ENCODE results near the gene CACNA1G.

The CACNA1G gene

GRCh38 chr17:50533720-50534148 is 26.8 kb upstream of the CACNA1G start:
- Histone ChIP-seq H3K9ac (ENCODE audit: low read length) (no peak overlapping the region), H3K4me3 (ENCODE audit: insufficient read depth in 1 of 2, low read depth in 1 of 2, low read length in 2 of 2) (peak overlapping the region in 1 of 2 experiments; percentile 66), H3K27me3 (ENCODE audit: control insufficient read depth in 1 of 2, insufficient read depth in 1 of 2, low read length in 2 of 2) (peaks cover 36 to 70% of the 10 kb centered on the region in 2 experiments), H4K91ac (ENCODE audit: low read length) (peak overlapping the region; percentile 18), H3K4ac (ENCODE audit: low read depth in 1 of 2, low read length in 2 of 2) (no peak overlapping the region), H3K36me3 (ENCODE audit: control insufficient read depth in 1 of 2, insufficient read depth in 2 of 2, low read depth in 1 of 2, low read length in 2 of 2) (peaks cover 0 to 3% of the 10 kb centered on the region in 2 experiments), H3K14ac (ENCODE audit: low read length in 2 of 2) (no peak overlapping the region), H2BK5ac (ENCODE audit: low read depth, low read length, poor library complexity, severe bottlenecking) (no peak overlapping the region), H3K9me3 (ENCODE audit: control insufficient read depth, low read length) (no peaks in the 10 kb centered on the region), H2AK5ac (ENCODE audit: low read length, severe bottlenecking) (no peak overlapping the region), H3K4me1 (ENCODE audit: control insufficient read depth, insufficient read depth, low read depth, low read length) (peaks cover 29% of the 10 kb centered on the region), H3K27ac (ENCODE audit: low read length, poor library complexity, severe bottlenecking) (no peak overlapping the region), H2BK15ac (ENCODE audit: low read depth, poor library complexity, severe bottlenecking) (no peak overlapping the region), H3K4me2 (ENCODE audit: low read length, poor library complexity, severe bottlenecking) (peak overlapping the region; percentile 12), H2BK120ac (ENCODE audit: low read depth, low read length) (no peak overlapping the region), H3K79me1 (replicated peaks; ENCODE audit: low read length, poor library complexity, severe bottlenecking) (no peaks in the 10 kb centered on the region), H3K23ac (ENCODE audit: low read length in 2 of 2) (peak overlapping the region in 1 of 2 experiments; percentile 16), H3K18ac (ENCODE audit: low read depth in 1 of 2, low read length in 2 of 2) (peak overlapping the region in 1 of 2 experiments; percentile 23), H4K8ac (ENCODE audit: low read length) (no peak overlapping the region), H2BK12ac (ENCODE audit: low read length in 2 of 2) (peak overlapping the region in 1 of 2 experiments; percentile 11), H2AFZ (ENCODE audit: low read depth, low read length) (no peak overlapping the region)
- no peak for DNase-seq
- 4% methylated on average over 17 of the region's 17 CpGs for WGBS

GRCh38 chr17:50534222-50534978 is 26.1 kb upstream of the CACNA1G start:
- Histone ChIP-seq H2BK120ac (ENCODE audit: low read depth, low read length) (no peak overlapping the region), H3K9ac (ENCODE audit: low read length) (no peak overlapping the region), H3K14ac (ENCODE audit: low read length in 2 of 2) (no peak overlapping the region), H3K9me3 (ENCODE audit: control insufficient read depth, low read length) (no peaks in the 10 kb centered on the region), H2AK5ac (ENCODE audit: low read length, severe bottlenecking) (no peak overlapping the region), H3K36me3 (ENCODE audit: control insufficient read depth in 1 of 2, insufficient read depth in 2 of 2, low read depth in 1 of 2, low read length in 2 of 2) (peaks cover 0 to 3% of the 10 kb centered on the region in 2 experiments), H3K79me1 (replicated peaks; ENCODE audit: low read length, poor library complexity, severe bottlenecking) (no peaks in the 10 kb centered on the region), H2BK12ac (ENCODE audit: low read length in 2 of 2) (no peak overlapping the region), H3K4me1 (ENCODE audit: control insufficient read depth, insufficient read depth, low read depth, low read length) (peaks cover 29% of the 10 kb centered on the region), H3K4me3 (ENCODE audit: insufficient read depth in 1 of 2, low read depth in 1 of 2, low read length in 2 of 2) (no peak overlapping the region), H3K18ac (ENCODE audit: low read depth in 1 of 2, low read length in 2 of 2) (peak overlapping the region; percentile 23 to 46), H3K27ac (ENCODE audit: low read length, poor library complexity, severe bottlenecking) (no peak overlapping the region), H3K4me2 (ENCODE audit: low read length, poor library complexity, severe bottlenecking) (peak overlapping the region; percentile 12), H3K27me3 (ENCODE audit: control insufficient read depth in 1 of 2, insufficient read depth in 1 of 2, low read length in 2 of 2) (peaks cover 34 to 63% of the 10 kb centered on the region in 2 experiments), H2AFZ (ENCODE audit: low read depth, low read length) (no peak overlapping the region), H2BK5ac (ENCODE audit: low read depth, low read length, poor library complexity, severe bottlenecking) (no peak overlapping the region), H3K4ac (ENCODE audit: low read depth in 1 of 2, low read length in 2 of 2) (no peak overlapping the region), H2BK15ac (ENCODE audit: low read depth, poor library complexity, severe bottlenecking) (no peak overlapping the region), H3K23ac (ENCODE audit: low read length in 2 of 2) (no peak overlapping the region), H4K91ac (ENCODE audit: low read length) (no peak overlapping the region), H4K8ac (ENCODE audit: low read length) (no peak overlapping the region)
- WGBS = 50% methylated on average over 22 of the region's 24 CpGs
- peak; percentile 34 for DNase-seq

GRCh38 chr17:50534979-50535326 is 25.6 kb upstream of the CACNA1G start:
- no peak for DNase-seq
- no peak overlapping the region for H3K9ac ChIP-seq (ENCODE audit: low read length)
- H2BK12ac ChIP-seq (ENCODE audit: low read length in 2 of 2) = no peak overlapping the region
- H3K4me2 ChIP-seq (ENCODE audit: low read length, poor library complexity, severe bottlenecking) = no peak overlapping the region
- no peak overlapping the region for H2BK120ac ChIP-seq (ENCODE audit: low read depth, low read length)
- no peak overlapping the region for H4K8ac ChIP-seq (ENCODE audit: low read length)
- no peak overlapping the region for H2BK5ac ChIP-seq (ENCODE audit: low read depth, low read length, poor library complexity, severe bottlenecking)
- H2AK5ac ChIP-seq (ENCODE audit: low read length, severe bottlenecking) = no peak overlapping the region
- peaks cover 0 to 3% of the 10 kb centered on the region in 2 experiments for H3K36me3 ChIP-seq (ENCODE audit: control insufficient read depth in 1 of 2, insufficient read depth in 2 of 2, low read depth in 1 of 2, low read length in 2 of 2)
- H3K27me3 ChIP-seq (ENCODE audit: control insufficient read depth in 1 of 2, insufficient read depth in 1 of 2, low read length in 2 of 2) = peaks cover 29 to 58% of the 10 kb centered on the region in 2 experiments
- H3K4ac ChIP-seq (ENCODE audit: low read depth in 1 of 2, low read length in 2 of 2) = no peak overlapping the region
- H3K4me1 ChIP-seq (ENCODE audit: control insufficient read depth, insufficient read depth, low read depth, low read length) = peaks cover 29% of the 10 kb centered on the region
- H4K91ac ChIP-seq (ENCODE audit: low read length) = no peak overlapping the region
- H3K9me3 ChIP-seq (ENCODE audit: control insufficient read depth, low read length) = no peaks in the 10 kb centered on the region
- no peak overlapping the region for H3K23ac ChIP-seq (ENCODE audit: low read length in 2 of 2)
- H3K14ac ChIP-seq (ENCODE audit: low read length in 2 of 2) = no peak overlapping the region
- no peak overlapping the region for H3K4me3 ChIP-seq (ENCODE audit: insufficient read depth in 1 of 2, low read depth in 1 of 2, low read length in 2 of 2)
- H2AFZ ChIP-seq (ENCODE audit: low read depth, low read length) = no peak overlapping the region
- no peaks in the 10 kb centered on the region for H3K79me1 ChIP-seq (replicated peaks; ENCODE audit: low read length, poor library complexity, severe bottlenecking)
- 92% methylated on average over 2 of the region's 2 CpGs for WGBS
- no peak overlapping the region for H3K27ac ChIP-seq (ENCODE audit: low read length, poor library complexity, severe bottlenecking)
- no peak overlapping the region for H3K18ac ChIP-seq (ENCODE audit: low read depth in 1 of 2, low read length in 2 of 2)
- no peak overlapping the region for H2BK15ac ChIP-seq (ENCODE audit: low read depth, poor library complexity, severe bottlenecking)

- Histone ChIP-seq H3K36me3 (ENCODE audit: control insufficient read depth in 1 of 2, insufficient read depth in 2 of 2, low read depth in 1 of 2, low read length in 2 of 2) (peaks cover 0 to 3% of the 10 kb centered on the region in 2 experiments), H3K27ac (ENCODE audit: low read length, poor library complexity, severe bottlenecking) (no peak overlapping the region), H3K9me3 (ENCODE audit: control insufficient read depth, low read length) (no peaks in the 10 kb centered on the region), H4K91ac (ENCODE audit: low read length) (no peak overlapping the region), H3K4ac (ENCODE audit: low read depth in 1 of 2, low read length in 2 of 2) (no peak overlapping the region), H3K23ac (ENCODE audit: low read length in 2 of 2) (no peak overlapping the region), H3K27me3 (ENCODE audit: control insufficient read depth in 1 of 2, insufficient read depth in 1 of 2, low read length in 2 of 2) (peaks cover 28 to 53% of the 10 kb centered on the region in 2 experiments), H3K4me1 (ENCODE audit: control insufficient read depth, insufficient read depth, low read depth, low read length) (peaks cover 31% of the 10 kb centered on the region), H2BK12ac (ENCODE audit: low read length in 2 of 2) (no peak overlapping the region), H3K18ac (ENCODE audit: low read depth in 1 of 2, low read length in 2 of 2) (no peak overlapping the region), H3K9ac (ENCODE audit: low read length) (no peak overlapping the region), H4K8ac (ENCODE audit: low read length) (no peak overlapping the region), H3K4me3 (ENCODE audit: insufficient read depth in 1 of 2, low read depth in 1 of 2, low read length in 2 of 2) (no peak overlapping the region), H3K4me2 (ENCODE audit: low read length, poor library complexity, severe bottlenecking) (no peak overlapping the region), H2AK5ac (ENCODE audit: low read length, severe bottlenecking) (no peak overlapping the region), H2BK15ac (ENCODE audit: low read depth, poor library complexity, severe bottlenecking) (no peak overlapping the region), H2BK5ac (ENCODE audit: low read depth, low read length, poor library complexity, severe bottlenecking) (no peak overlapping the region), H3K14ac (ENCODE audit: low read length in 2 of 2) (no peak overlapping the region), H3K79me1 (replicated peaks; ENCODE audit: low read length, poor library complexity, severe bottlenecking) (no peaks in the 10 kb centered on the region), H2AFZ (ENCODE audit: low read depth, low read length) (no peak overlapping the region), H2BK120ac (ENCODE audit: low read depth, low read length) (no peak overlapping the region)
- WGBS = 87% methylated on average over 6 of the region's 7 CpGs
- no peak for DNase-seq
Observed at GRCh38 chr17:50535407-50535806, 25.1 kb upstream of the CACNA1G start.
